Measurements from ENCODE around the gene PRSS23. TPM values are rescaled to one million over a fixed set of nuclear protein-coding genes. Genes with fewer than 3 reads are reported as not detected.
A peak's percentile ranks its signal among the peaks of the same experiment; 100 is the strongest.
"Not testable (repeated sequence)": the region's sequence is repeated elsewhere in the genome, so short reads cannot be mapped to it uniquely, and the experiment has no call there.

The PRSS23 gene
- total and polyA plus RNA-seq, 12 donors: 5.1 to 49.4 (median 28.8) TPM

- H3K27ac ChIP-seq: no peak overlapping the region
- no peaks in the 10 kb centered on the region for H3K27me3 ChIP-seq
- no peaks in the 10 kb centered on the region for H3K9me3 ChIP-seq (replicated peaks in 1 of 3)
- DNase-seq: no peak
- intact Hi-C loops (cut with DNase I): no loop called here
- no peaks in the 10 kb centered on the region for H3K36me3 ChIP-seq (replicated peaks in 1 of 2)
- WGBS, 4 donors: 69 to 90% (median 75%) methylated on average over 2 of the region's 2 CpGs
- peaks cover 0 to 13% of the 10 kb centered on the region in 2 donors for H3K4me1 ChIP-seq (replicated peaks in 1 of 2)
- H3K4me3 ChIP-seq: no peak overlapping the region
- TF ChIP-seq, protein P1, sequence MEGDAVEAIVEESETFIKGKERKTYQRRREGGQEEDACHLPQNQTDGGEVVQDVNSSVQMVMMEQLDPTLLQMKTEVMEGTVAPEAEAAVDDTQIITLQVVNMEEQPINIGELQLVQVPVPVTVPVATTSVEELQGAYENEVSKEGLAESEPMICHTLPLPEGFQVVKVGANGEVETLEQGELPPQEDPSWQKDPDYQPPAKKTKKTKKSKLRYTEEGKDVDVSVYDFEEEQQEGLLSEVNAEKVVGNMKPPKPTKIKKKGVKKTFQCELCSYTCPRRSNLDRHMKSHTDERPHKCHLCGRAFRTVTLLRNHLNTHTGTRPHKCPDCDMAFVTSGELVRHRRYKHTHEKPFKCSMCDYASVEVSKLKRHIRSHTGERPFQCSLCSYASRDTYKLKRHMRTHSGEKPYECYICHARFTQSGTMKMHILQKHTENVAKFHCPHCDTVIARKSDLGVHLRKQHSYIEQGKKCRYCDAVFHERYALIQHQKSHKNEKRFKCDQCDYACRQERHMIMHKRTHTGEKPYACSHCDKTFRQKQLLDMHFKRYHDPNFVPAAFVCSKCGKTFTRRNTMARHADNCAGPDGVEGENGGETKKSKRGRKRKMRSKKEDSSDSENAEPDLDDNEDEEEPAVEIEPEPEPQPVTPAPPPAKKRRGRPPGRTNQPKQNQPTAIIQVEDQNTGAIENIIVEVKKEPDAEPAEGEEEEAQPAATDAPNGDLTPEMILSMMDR (IDR thresholded peaks at IDR 0.05): no peak
- no peak for TF ChIP-seq POLR2A (IDR thresholded peaks at IDR 0.05)
Observed at GRCh38 chr11:86765878-86766277, 34.5 kb upstream of the PRSS23 start.

- TF ChIP-seq, protein P1 (IDR thresholded peaks at IDR 0.05): no peak
- no peak for TF ChIP-seq POLR2A (IDR thresholded peaks at IDR 0.05)
- Histone ChIP-seq H3K4me3 (no peak overlapping the region), H3K27ac (peak overlapping the region in 2 of 5 donors; percentile 13 to 41), H3K9me3 (replicated peaks in 1 of 3) (no peaks in the 10 kb centered on the region), H3K36me3 (replicated peaks in 1 of 2) (no peaks in the 10 kb centered on the region), H3K27me3 (no peaks in the 10 kb centered on the region), H3K4me1 (replicated peaks in 1 of 2) (peaks cover 0 to 13% of the 10 kb centered on the region in 2 donors)
- intact Hi-C loops (cut with DNase I): no loop called here
- 17 to 27% (median 23%) methylated on average over 2 of the region's 2 CpGs for WGBS, 4 donors
- DNase-seq: peak in 6 of 7 donors; percentile 35 to 71 (median 47)
Observed at GRCh38 chr11:86769219-86769618, 31.1 kb upstream of the PRSS23 start.

GRCh38 chr11:86770473-86771027 is 29.8 kb upstream of the PRSS23 start:
- H3K36me3 ChIP-seq (replicated peaks in 1 of 2); H3K4me3 ChIP-seq; intact Hi-C loops (cut with DNase I); H3K27me3 ChIP-seq; H3K9me3 ChIP-seq (replicated peaks in 1 of 3); H3K27ac ChIP-seq; DNase-seq: not testable (repeated sequence)
- 90 to 97% (median 91%) methylated on average over 9 to 34 of the region's 34 CpGs for WGBS, 4 donors
- peaks cover 0 to 13% of the 10 kb centered on the region in 2 donors for H3K4me1 ChIP-seq (replicated peaks in 1 of 2)

DNA sequence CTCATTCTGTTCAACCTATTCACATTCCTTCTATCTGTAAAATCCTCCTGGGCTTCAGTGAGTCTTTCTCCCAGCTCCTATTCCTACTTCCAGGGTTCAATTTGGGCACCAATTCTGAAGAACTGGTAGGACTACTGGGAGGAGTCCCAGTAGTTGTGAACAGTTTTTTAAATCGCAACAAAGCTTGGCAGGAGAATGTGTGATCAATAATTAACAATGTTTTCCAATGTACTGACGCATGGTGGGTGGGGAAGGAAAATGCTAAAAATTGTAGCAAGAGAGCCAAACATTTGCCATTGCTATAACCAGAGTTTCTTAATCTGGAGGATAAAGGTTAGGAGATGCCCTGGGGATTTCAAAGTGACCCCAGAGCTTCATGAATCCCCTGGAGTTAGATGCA is 27.3 kb upstream of the PRSS23 start:
- WGBS, 4 donors: 56 to 90% (median 75%) methylated on average over 2 of the region's 2 CpGs

More for the DNA sequence above, 27.3 kb upstream of the PRSS23 start:
- Histone ChIP-seq H3K4me3 (no peak overlapping the region), H3K4me1 (replicated peaks in 1 of 2) (peaks cover 0 to 13% of the 10 kb centered on the region in 2 donors), H3K9me3 (replicated peaks in 1 of 3) (no peaks in the 10 kb centered on the region), H3K27ac (no peak overlapping the region), H3K27me3 (no peaks in the 10 kb centered on the region), H3K36me3 (replicated peaks in 1 of 2) (no peaks in the 10 kb centered on the region)
- DNase-seq: no peak
- intact Hi-C loops (cut with DNase I): no loop called here
- TF ChIP-seq POLR2A (IDR thresholded peaks at IDR 0.05): no peak
- TF ChIP-seq, protein P1 (IDR thresholded peaks at IDR 0.05): no peak
